Raji (cell line): Measurements from ENCODE around the gene CTNNA3.

Experiments used
- POLR2A ChIP-seq: IDR thresholded peaks from 2 replicates; pipeline ENCODE4 v1.6.1; 2011; ENCODE audit warnings: low read depth, low read length, control low read depth; ENCODE audit not compliant: insufficient read depth

CTNNA3 gene

GRCh38 chr10:66273966-66274519 is 1422.0 kb downstream of the CTNNA3 start:
- no peak for TF ChIP-seq POLR2A

- TF ChIP-seq POLR2A, result no peak
Measured at GRCh38 chr10:66265398-66265797, 1430.6 kb downstream of the CTNNA3 start.

- no peak for TF ChIP-seq POLR2A
Measured at GRCh38 chr10:66259836-66260235, 1436.2 kb downstream of the CTNNA3 start.

GRCh38 chr10:66258693-66259092 is 1437.3 kb downstream of the CTNNA3 start:
- no peak for TF ChIP-seq POLR2A

- TF ChIP-seq POLR2A, result no peak
Measured at GRCh38 chr10:66257801-66258200, 1438.2 kb downstream of the CTNNA3 start.

- no peak for TF ChIP-seq POLR2A
Measured at GRCh38 chr10:66252986-66253385, 1443.0 kb downstream of the CTNNA3 start.

GRCh38 chr10:66246177-66246576 is 1449.8 kb downstream of the CTNNA3 start:
- TF ChIP-seq POLR2A, result no peak

- TF ChIP-seq POLR2A, result no peak
Measured at GRCh38 chr10:66244953-66245352, 1451.0 kb downstream of the CTNNA3 start.

GRCh38 chr10:66242885-66243284 is 1453.1 kb downstream of the CTNNA3 start:
- TF ChIP-seq POLR2A, result no peak

GRCh38 chr10:66239062-66239461 is 1456.9 kb downstream of the CTNNA3 start:
- TF ChIP-seq POLR2A, result no peak

GRCh38 chr10:66238343-66238742 is 1457.7 kb downstream of the CTNNA3 start:
- no peak for TF ChIP-seq POLR2A

GRCh38 chr10:66234872-66235271 is 1461.1 kb downstream of the CTNNA3 start:
- no peak for TF ChIP-seq POLR2A

- TF ChIP-seq POLR2A, result no peak
Measured at GRCh38 chr10:66228887-66229286, 1467.1 kb downstream of the CTNNA3 start.

- no peak for TF ChIP-seq POLR2A
Measured at GRCh38 chr10:66223656-66224055, 1472.3 kb downstream of the CTNNA3 start.

GRCh38 chr10:66222462-66223046 is 1473.4 kb downstream of the CTNNA3 start:
- no peak for TF ChIP-seq POLR2A

- TF ChIP-seq POLR2A, result no peak
Measured at GRCh38 chr10:66218981-66219587, 1476.9 kb downstream of the CTNNA3 start.

GRCh38 chr10:66218289-66218688 is 1477.7 kb downstream of the CTNNA3 start:
- no peak for TF ChIP-seq POLR2A
